Vagina (tissue), 2 donors: ENCODE measurements around the gene MTA1. TPM values are rescaled to one million over a fixed set of nuclear protein-coding genes. Genes with fewer than 3 reads are reported as not detected.

Experiments
- DNase-seq, 2 donors: peaks; one replicate each; pipeline ENCODE4 v3.0.0-alpha.2; 2017; ENCODE audit errors: extremely low spot score in 2 of 2
- H3K27ac ChIP-seq: fragments of 200-600 bp; sonication (generic); one replicate; pipeline ENCODE4 v1.5.1; 2019
- H3K27me3 ChIP-seq: fragments of 200-600 bp; sonication (generic); one replicate; pipeline ENCODE4 v1.5.1; 2019
- H3K36me3 ChIP-seq, 2 donors: fragments of 200-600 bp; sonication (generic); one replicate each; pipeline ENCODE4 v1.5.1; 2017 to 2019
- H3K4me1 ChIP-seq: fragments of 200-600 bp; sonication (generic); one replicate; pipeline ENCODE4 v1.5.1; 2019
- H3K4me3 ChIP-seq, 2 donors: fragments of 200-600 bp; sonication (generic); 1 replicate in 1 of 2; 2 replicates in 1 of 2; pipeline ENCODE4 v1.5.1; 2016 to 2019
- H3K9me3 ChIP-seq: fragments of 200-600 bp; sonication (generic); one replicate; pipeline ENCODE4 v1.5.1; 2019
- POLR2A ChIP-seq, 2 donors: fragments of 450-650 bp; IDR thresholded peaks; one replicate each; pipeline ENCODE4 v1.6.1; 2017; ENCODE audit warnings: antibody characterized with exemption in 2 of 2, mild to moderate bottlenecking in 2 of 2, moderate library complexity in 2 of 2
- POLR2AphosphoS5 ChIP-seq, 2 donors: sonication (generic); formaldehyde crosslinking; IDR thresholded peaks; one replicate each; pipeline ENCODE4 v1.9.0; 2017; ENCODE audit warnings: antibody characterized with exemption in 2 of 2, mild to moderate bottlenecking in 2 of 2, low read depth in 1 of 2; ENCODE audit not compliant: insufficient read depth in 1 of 2
- intact Hi-C: fragments of 100-400 bp; cut with DNase I; formaldehyde crosslinking; loops from one replicate; pipeline ENCODE4 v1.15.1; 2023
- total RNA-seq: library from RNA; depleted of rRNA; stranded (reverse); fragments of >200 nt; gene quantifications from one replicate; pipeline ENCODE4 v1.2.3, GENCODE V29; 2016
- TF ChIP-seq, protein P1 (sequence below), 3 experiments: fragments of 450-650 bp in 2 of 3; fragments of 200-600 bp in 1 of 3; sonication (generic) in 1 of 3; IDR thresholded peaks; one replicate each; pipeline ENCODE4 v1.5.1; 2017 to 2019; ENCODE audit warnings: antibody characterized with exemption in 3 of 3, mild to moderate bottlenecking in 2 of 3, moderate library complexity in 2 of 3

Gene MTA1
- total RNA-seq, 1 donor from 2014 or later, result 82.7 TPM

GRCh38 chr14:105491366-105491973, 71.8 kb downstream of the MTA1 start:
- TF ChIP-seq POLR2A (IDR thresholded peaks at IDR 0.05) (no peak), POLR2AphosphoS5 (IDR thresholded peaks at IDR 0.05; ENCODE audit: insufficient read depth in 1 of 2, low read depth in 1 of 2) (no peak)
- TF ChIP-seq, protein P1, sequence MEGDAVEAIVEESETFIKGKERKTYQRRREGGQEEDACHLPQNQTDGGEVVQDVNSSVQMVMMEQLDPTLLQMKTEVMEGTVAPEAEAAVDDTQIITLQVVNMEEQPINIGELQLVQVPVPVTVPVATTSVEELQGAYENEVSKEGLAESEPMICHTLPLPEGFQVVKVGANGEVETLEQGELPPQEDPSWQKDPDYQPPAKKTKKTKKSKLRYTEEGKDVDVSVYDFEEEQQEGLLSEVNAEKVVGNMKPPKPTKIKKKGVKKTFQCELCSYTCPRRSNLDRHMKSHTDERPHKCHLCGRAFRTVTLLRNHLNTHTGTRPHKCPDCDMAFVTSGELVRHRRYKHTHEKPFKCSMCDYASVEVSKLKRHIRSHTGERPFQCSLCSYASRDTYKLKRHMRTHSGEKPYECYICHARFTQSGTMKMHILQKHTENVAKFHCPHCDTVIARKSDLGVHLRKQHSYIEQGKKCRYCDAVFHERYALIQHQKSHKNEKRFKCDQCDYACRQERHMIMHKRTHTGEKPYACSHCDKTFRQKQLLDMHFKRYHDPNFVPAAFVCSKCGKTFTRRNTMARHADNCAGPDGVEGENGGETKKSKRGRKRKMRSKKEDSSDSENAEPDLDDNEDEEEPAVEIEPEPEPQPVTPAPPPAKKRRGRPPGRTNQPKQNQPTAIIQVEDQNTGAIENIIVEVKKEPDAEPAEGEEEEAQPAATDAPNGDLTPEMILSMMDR (IDR thresholded peaks at IDR 0.05), result no peak
- peaks cover 49% of the 10 kb centered on the region for H3K4me1 ChIP-seq
- no peaks in the 10 kb centered on the region for H3K9me3 ChIP-seq
- H3K27me3 ChIP-seq, result no peaks in the 10 kb centered on the region
- H3K27ac ChIP-seq, result peak overlapping the region; percentile 84
- intact Hi-C loops, result loop anchor here (10.0 kb wide), 1 partner anchor 277 kb away; no protein-coding TSS in a partner anchor
- DNase-seq, result no peak
- H3K4me3 ChIP-seq, result peak overlapping the region; percentile 57 to 73
- no peaks in the 10 kb centered on the region for H3K36me3 ChIP-seq

GRCh38 chr14:105492031-105492970, 72.7 kb downstream of the MTA1 start:
- Histone ChIP-seq H3K4me1 (peaks cover 41% of the 10 kb centered on the region), H3K27me3 (no peaks in the 10 kb centered on the region), H3K9me3 (no peaks in the 10 kb centered on the region), H3K27ac (no peak overlapping the region), H3K36me3 (no peaks in the 10 kb centered on the region), H3K4me3 (no peak overlapping the region)
- DNase-seq, result no peak
- no peak for TF ChIP-seq POLR2A (IDR thresholded peaks at IDR 0.05)
- TF ChIP-seq, protein P1 (IDR thresholded peaks at IDR 0.05), result no peak
- TF ChIP-seq POLR2AphosphoS5 (IDR thresholded peaks at IDR 0.05; ENCODE audit: insufficient read depth in 1 of 2, low read depth in 1 of 2), result no peak
- intact Hi-C loops, result loop anchor here (10.0 kb wide), 1 partner anchor 278 kb away; no protein-coding TSS in a partner anchor

GRCh38 chr14:105492971-105493871, 73.6 kb downstream of the MTA1 start:
- no peak for TF ChIP-seq POLR2A (IDR thresholded peaks at IDR 0.05)
- no peak overlapping the region for H3K27ac ChIP-seq
- no peak overlapping the region for H3K4me3 ChIP-seq
- intact Hi-C loops, result loop anchor here (10.0 kb wide), 1 partner anchor 278 kb away; no protein-coding TSS in a partner anchor
- no peak for DNase-seq
- H3K27me3 ChIP-seq, result no peaks in the 10 kb centered on the region
- peaks cover 32% of the 10 kb centered on the region for H3K4me1 ChIP-seq
- H3K9me3 ChIP-seq, result no peaks in the 10 kb centered on the region
- H3K36me3 ChIP-seq, result no peaks in the 10 kb centered on the region

- Histone ChIP-seq H3K9me3 (no peaks in the 10 kb centered on the region), H3K4me1 (peaks cover 23% of the 10 kb centered on the region), H3K27ac (no peak overlapping the region), H3K36me3 (no peaks in the 10 kb centered on the region), H3K27me3 (no peaks in the 10 kb centered on the region), H3K4me3 (no peak overlapping the region)
- intact Hi-C loops, result loop anchor here (10.0 kb wide), 1 partner anchor 279 kb away; no protein-coding TSS in a partner anchor
- TF ChIP-seq, protein P1 (IDR thresholded peaks at IDR 0.05), result no peak
- TF ChIP-seq POLR2A (IDR thresholded peaks at IDR 0.05), result no peak
- TF ChIP-seq POLR2AphosphoS5 (IDR thresholded peaks at IDR 0.05; ENCODE audit: insufficient read depth in 1 of 2, low read depth in 1 of 2), result no peak
- DNase-seq, result no peak
These were observed 74.4 kb downstream of the MTA1 start for GRCh38 chr14:105493921-105494605.
